H1 (cell line): ENCODE results near the gene AMPH. TPM values are rescaled to one million over a fixed set of nuclear protein-coding genes. Genes with fewer than 3 reads are reported as not detected.

Source experiments
- CTCF ChIA-PET: fragments of 300-600 bp; sonication (Branson Sonifier 250); formaldehyde crosslinking; loops from one replicate; lab custom pipeline; 2021; ENCODE audit not compliant: partially characterized antibody; lab: Charles Lee
- POLR2A ChIA-PET: fragments of 300-600 bp; sonication (Branson Sonifier 250); formaldehyde crosslinking; loops from one replicate; lab custom pipeline; 2021; ENCODE audit warnings: inconsistent platforms; ENCODE audit not compliant: partially characterized antibody; lab: Charles Lee
- DNase-seq, 2 experiments: peaks; one replicate each; pipeline versions ENCODE4 v3.0.0 to v3.0.0-alpha.2; 2010 to 2022; ENCODE audit warnings: low spot score in 2 of 2, low read depth in 1 of 2, mixed read lengths in 1 of 2
- FAIRE-seq: peaks from 2 replicates; lab custom pipeline; 2011; peaks lifted over from hg19 to GRCh38; lab: Jason Lieb, UNC
- H2AFZ ChIP-seq: 2 replicates; pipeline ENCODE4 v1.8.1; 2012; ENCODE audit warnings: low read length, inconsistent platforms
- H2AK5ac ChIP-seq: 2 replicates; pipeline ENCODE4 v1.6.1; 2013; ENCODE audit warnings: low read depth, low read length
- H2BK120ac ChIP-seq: replicated peaks from 2 replicates; pipeline ENCODE3; 2013; ENCODE audit warnings: low read depth, low read length, inconsistent platforms
- H2BK12ac ChIP-seq: 2 replicates; pipeline ENCODE4 v1.6.1; 2013; ENCODE audit warnings: low read depth, low read length
- H2BK15ac ChIP-seq: 2 replicates; pipeline ENCODE4 v1.6.1; 2013; ENCODE audit warnings: low read length
- H2BK20ac ChIP-seq: 2 replicates; pipeline ENCODE4 v1.6.1; 2013; ENCODE audit warnings: low read length
- H2BK5ac ChIP-seq: 2 replicates; pipeline ENCODE4 v1.6.1; 2013; ENCODE audit warnings: low read depth, low read length
- H3K14ac ChIP-seq: 2 replicates; pipeline ENCODE4 v1.6.1; 2013; ENCODE audit warnings: inconsistent platforms; ENCODE audit not compliant: insufficient read length
- H3K18ac ChIP-seq: 2 replicates; pipeline ENCODE4 v1.6.1; 2013; ENCODE audit warnings: low read length; ENCODE audit errors: extremely low read depth
- H3K23ac ChIP-seq: 2 replicates; pipeline ENCODE4 v1.6.1; 2013; ENCODE audit warnings: inconsistent platforms; ENCODE audit not compliant: insufficient read length
- H3K23me2 ChIP-seq: 2 replicates; pipeline ENCODE4 v1.6.1; 2013; ENCODE audit warnings: low read depth, low read length
- H3K27ac ChIP-seq: 2 replicates; pipeline ENCODE4 v1.6.1; 2011; ENCODE audit warnings: low read depth, low read length, inconsistent platforms
- H3K27me3 ChIP-seq, 4 experiments: replicated peaks in 1 of 4; 1 replicate in 1 of 4; 2 replicates in 3 of 4; pipeline versions ENCODE4 v1.6.1 to v1.8.1; 2011 to 2013; ENCODE audit warnings: low read length in 3 of 4, mild to moderate bottlenecking in 3 of 4, inconsistent platforms in 2 of 4, mixed read lengths in 2 of 4, moderate library complexity in 1 of 4; ENCODE audit not compliant: control insufficient read depth in 3 of 4, insufficient read depth in 3 of 4; ENCODE audit errors: extremely low read depth in 1 of 4
- H3K36me3 ChIP-seq, 4 experiments: 2 replicates each; pipeline versions ENCODE4 v1.6.1 to v1.8.1; 2011 to 2013; ENCODE audit warnings: mild to moderate bottlenecking in 4 of 4, low read length in 3 of 4, moderate library complexity in 2 of 4, control low read depth in 1 of 4, inconsistent platforms in 1 of 4; ENCODE audit not compliant: insufficient read depth in 4 of 4, control insufficient read depth in 2 of 4
- H3K4ac ChIP-seq: replicated peaks from 2 replicates; pipeline ENCODE3; 2013; ENCODE audit warnings: low read length, low read depth, mixed read lengths, inconsistent platforms; ENCODE audit not compliant: insufficient read length
- H3K4me1 ChIP-seq, 4 experiments: replicated peaks in 1 of 4; 1 replicate in 1 of 4; 2 replicates in 3 of 4; pipeline versions ENCODE4 v1.6.1 to v1.8.1; 2011 to 2013; ENCODE audit warnings: low read length in 3 of 4, inconsistent platforms in 2 of 4, mixed read lengths in 1 of 4; ENCODE audit not compliant: insufficient read depth in 4 of 4, control insufficient read depth in 3 of 4
- H3K4me2 ChIP-seq, 2 experiments: 2 replicates each; pipeline versions ENCODE4 v1.6.1 to v1.8.1; 2011 to 2013; ENCODE audit warnings: low read depth in 2 of 2, low read length in 2 of 2, control low read depth in 1 of 2, inconsistent platforms in 1 of 2, mild to moderate bottlenecking in 1 of 2; ENCODE audit not compliant: insufficient read depth in 1 of 2
- H3K4me3 ChIP-seq, 4 experiments: fragments of 200-600, 300-600 bp in 1 of 4; sonication (generic), shearing (Covaris generic), sonication (Bioruptor Twin) in 1 of 4; 2 replicates each; pipeline versions ENCODE4 v1.5.1 to v1.8.1; 2011 to 2016; ENCODE audit warnings: low read length in 4 of 4, low read depth in 3 of 4, control low read depth in 2 of 4, inconsistent platforms in 2 of 4, mild to moderate bottlenecking in 2 of 4, mixed read lengths in 1 of 4, moderate library complexity in 1 of 4; ENCODE audit not compliant: insufficient read depth in 2 of 4; ENCODE audit errors: extremely low read depth in 1 of 4
- H3K56ac ChIP-seq: replicated peaks from 2 replicates; pipeline ENCODE3; 2013; ENCODE audit warnings: low read depth, mild to moderate bottlenecking, mixed read lengths, low read length, inconsistent platforms; ENCODE audit not compliant: insufficient read length
- H3K79me1 ChIP-seq: 2 replicates; pipeline ENCODE4 v1.6.1; 2013; ENCODE audit warnings: low read depth, low read length, control low read depth
- H3K79me2 ChIP-seq, 2 experiments: 2 replicates each; pipeline versions ENCODE4 v1.6.1 to v1.8.1; 2012 to 2013; ENCODE audit warnings: low read length in 2 of 2, mild to moderate bottlenecking in 2 of 2, inconsistent platforms in 1 of 2; ENCODE audit not compliant: insufficient read depth in 2 of 2, control insufficient read depth in 1 of 2
- H3K9ac ChIP-seq, 4 experiments: replicated peaks in 1 of 4; 1 replicate in 1 of 4; 2 replicates in 3 of 4; pipeline versions ENCODE4 v1.6.1 to v1.8.1; 2011 to 2013; ENCODE audit warnings: low read depth in 3 of 4, low read length in 3 of 4, control low read depth in 2 of 4, mild to moderate bottlenecking in 2 of 4, moderate library complexity in 2 of 4, inconsistent platforms in 1 of 4; ENCODE audit errors: extremely low read depth in 1 of 4
- H3K9me3 ChIP-seq, 2 experiments: 2 replicates each; pipeline versions ENCODE4 v1.6.1 to v1.8.1; 2012 to 2013; ENCODE audit warnings: mild to moderate bottlenecking in 2 of 2, moderate library complexity in 2 of 2, control low read depth in 1 of 2, inconsistent platforms in 1 of 2, low read depth in 1 of 2, low read length in 1 of 2, mixed read lengths in 1 of 2; ENCODE audit not compliant: insufficient read depth in 2 of 2
- H4K20me1 ChIP-seq, 2 experiments: replicated peaks in 1 of 2; 2 replicates each; pipeline versions ENCODE3 to v1.8.1; 2011 to 2013; ENCODE audit warnings: inconsistent platforms in 2 of 2, low read length in 2 of 2, mild to moderate bottlenecking in 1 of 2; ENCODE audit not compliant: insufficient read depth in 2 of 2, control insufficient read depth in 1 of 2
- H4K5ac ChIP-seq: 2 replicates; pipeline ENCODE4 v1.6.1; 2013; ENCODE audit warnings: low read length, low read depth, mixed read lengths, inconsistent platforms; ENCODE audit not compliant: insufficient read length
- H4K8ac ChIP-seq: 2 replicates; pipeline ENCODE4 v1.8.0; 2013; ENCODE audit warnings: mild to moderate bottlenecking, moderate library complexity, low read length, inconsistent platforms; ENCODE audit not compliant: insufficient read depth; ENCODE audit errors: extremely low read depth
- H4K91ac ChIP-seq: replicated peaks from 2 replicates; pipeline ENCODE3; 2013; ENCODE audit warnings: low read length, mixed read lengths, inconsistent platforms; ENCODE audit not compliant: insufficient read length
- CBX5 ChIP-seq: fragments of 300-800, 300-1000 bp; sonication (generic); IDR thresholded peaks from 2 replicates; pipeline ENCODE4 v1.7.1; 2016; ENCODE audit warnings: antibody characterized with exemption, low read length, low read depth
- CEBPB ChIP-seq: IDR thresholded peaks from 2 replicates; pipeline ENCODE4 v1.6.1; 2012; ENCODE audit warnings: low read depth, low read length
- CHD1 ChIP-seq: IDR thresholded peaks from 2 replicates; pipeline ENCODE4 v1.6.1; 2012; ENCODE audit warnings: low read depth, low read length, improper control_type of control experiment
- CTBP2 ChIP-seq: IDR thresholded peaks from 2 replicates; pipeline ENCODE4 v1.7.0; 2011; ENCODE audit warnings: borderline replicate concordance, mild to moderate bottlenecking, moderate library complexity, mixed read lengths, low read length; ENCODE audit not compliant: insufficient read depth, insufficient read length
- FOSL1 ChIP-seq: IDR thresholded peaks from 2 replicates; pipeline ENCODE4 v1.6.1; 2011; ENCODE audit warnings: mild to moderate bottlenecking, low read depth, low read length, moderate library complexity; ENCODE audit not compliant: insufficient read depth
- HDAC6 ChIP-seq: IDR thresholded peaks from one replicate; pipeline ENCODE4 v1.7.1; 2012; ENCODE audit warnings: low read depth, mild to moderate bottlenecking, inconsistent platforms, low read length, moderate library complexity
- KDM5A ChIP-seq: fragments of 200-600 bp; IDR thresholded peaks from 2 replicates; pipeline ENCODE4 v1.7.1; 2012; ENCODE audit warnings: mild to moderate bottlenecking, low read length, inconsistent platforms, mixed read lengths
- POLR2A ChIP-seq, 2 experiments: IDR thresholded peaks; 1 replicate in 1 of 2; 2 replicates in 1 of 2; pipeline ENCODE4 v1.6.1; 2011; ENCODE audit warnings: low read depth in 2 of 2, low read length in 2 of 2, mild to moderate bottlenecking in 2 of 2; ENCODE audit errors: control extremely low read depth in 1 of 2
- SAP30 ChIP-seq: fragments of 300-600 bp; sonication (generic); IDR thresholded peaks from 2 replicates; pipeline ENCODE4 v1.7.1; 2012; ENCODE audit warnings: low read length, moderate library complexity, mild to moderate bottlenecking, inconsistent platforms; ENCODE audit not compliant: insufficient read depth, insufficient replicate concordance
- SIN3A ChIP-seq, 2 experiments: IDR thresholded peaks in 1 of 2; conservative IDR thresholded peaks in 1 of 2; 2 replicates each; pipeline ENCODE4 v1.6.1; 2011 to 2012; ENCODE audit warnings: low read length in 2 of 2, improper control_type of control experiment in 1 of 2, low read depth in 1 of 2, mild to moderate bottlenecking in 1 of 2
- SP4 ChIP-seq: IDR thresholded peaks from 2 replicates; pipeline ENCODE4 v1.6.1; 2012; ENCODE audit warnings: low read length, inconsistent platforms
- WGBS, 2 experiments: shearing (Covaris generic) in 1 of 2; methylation state at CpG; one replicate each; pipeline versions ENCODE4 v1.1.6 to v1.1.7; 2013 to 2015; ENCODE audit warnings: low lambda C conversion rate in 2 of 2, mixed read lengths in 2 of 2, inconsistent platforms in 1 of 2, low coverage in 1 of 2, missing lambda C conversion rate in 1 of 2; ENCODE audit not compliant: insufficient replicate concordance in 2 of 2, insufficient coverage in 1 of 2, insufficient read length in 1 of 2; ENCODE audit errors: extremely low coverage in 1 of 2, missing lambda C conversion rate in 1 of 2; 5-methylcytosine and 5-hydroxymethylcytosine counted together
- polyA plus RNA-seq, 7 experiments: library from polyadenylated mRNA; depleted of rRNA in 3 of 7; stranded (reverse) in 5 of 7; unstranded in 2 of 7; fragments of >200 nt in 5 of 7; fragments of 200-250 nt in 2 of 7; gene quantifications; 1 replicate in 5 of 7; 2 replicates in 1 of 7; 4 replicates in 1 of 7; pipeline versions ENCODE4 v1.2.1 to v1.2.3, GENCODE V29; 2011 to 2013; ENCODE audit warnings: missing spikeins in 2 of 7, mixed read lengths in 2 of 7
- total RNA-seq: library from RNA; stranded (reverse); fragmentation: NEBNext Ultra II Directional; extraction: Animal tissue kit (Norgen Biotek cat#: 25700); gene quantifications from 2 replicates; pipeline ENCODE4 v1.2.1, GENCODE V29; 2021
- TF ChIP-seq, protein P1 (sequence below): IDR thresholded peaks from 2 replicates; pipeline ENCODE4 v1.6.1; 2011; ENCODE audit warnings: low read length, improper control_type of control experiment

AMPH gene
- total and polyA plus RNA-seq, 2 of the 8 experiments (the other 6 are each of a cell fraction or from before 2014, with no cell fraction given): 7.3 to 12.2 TPM

GRCh38 chr7:38585572-38586354, 45.4 kb downstream of the AMPH start:
- Histone ChIP-seq H2AK5ac (no peak overlapping the region), H2BK5ac (no peak overlapping the region), H3K9ac (no peak overlapping the region), H4K5ac (no peak overlapping the region), H2BK12ac (no peak overlapping the region), H4K8ac (no peak overlapping the region), H3K4me2 (no peak overlapping the region), H3K14ac (no peak overlapping the region), H2AFZ (no peak overlapping the region), H2BK120ac (no peak overlapping the region), H3K79me1 (no peaks in the 10 kb centered on the region), H4K91ac (no peak overlapping the region), H4K20me1 (no peaks in the 10 kb centered on the region), H3K56ac (no peak overlapping the region), H3K4ac (no peak overlapping the region), H3K79me2 (no peaks in the 10 kb centered on the region), H3K9me3 (no peaks in the 10 kb centered on the region), H3K4me3 (no peak overlapping the region), H3K27me3 (no peaks in the 10 kb centered on the region), H3K4me1 (no peaks in the 10 kb centered on the region), H2BK20ac (no peak overlapping the region), H3K18ac (no peak overlapping the region), H3K23me2 (no peaks in the 10 kb centered on the region), H3K36me3 (no peaks in the 10 kb centered on the region), H3K23ac (no peak overlapping the region), H3K27ac (no peak overlapping the region), H2BK15ac (no peak overlapping the region)
- WGBS, 2 experiments: 93% methylated on average over 6 of the region's 6 CpGs; no CpG with 5 or more reads in 1 of the 2 experiments
- POLR2A ChIA-PET: no interaction called here
- CTCF ChIA-PET: interaction anchor here (1.1 kb wide), 1 partner anchor 9 kb away, joined by 3 read pairs; no protein-coding TSS in a partner anchor
- DNase-seq (no peak), FAIRE-seq (no peak)
- no peak for TF ChIP-seq CTBP2
- TF ChIP-seq SAP30: no peak
- TF ChIP-seq HDAC6: no peak
- TF ChIP-seq CBX5: no peak
- no peak for TF ChIP-seq SIN3A (conservative IDR thresholded peaks at IDR 0.05 in 1 of 2, IDR thresholded peaks at IDR 0.05 in 1 of 2; ENCODE audit: low read depth in 1 of 2, low read length in 2 of 2)
- TF ChIP-seq, protein P1, sequence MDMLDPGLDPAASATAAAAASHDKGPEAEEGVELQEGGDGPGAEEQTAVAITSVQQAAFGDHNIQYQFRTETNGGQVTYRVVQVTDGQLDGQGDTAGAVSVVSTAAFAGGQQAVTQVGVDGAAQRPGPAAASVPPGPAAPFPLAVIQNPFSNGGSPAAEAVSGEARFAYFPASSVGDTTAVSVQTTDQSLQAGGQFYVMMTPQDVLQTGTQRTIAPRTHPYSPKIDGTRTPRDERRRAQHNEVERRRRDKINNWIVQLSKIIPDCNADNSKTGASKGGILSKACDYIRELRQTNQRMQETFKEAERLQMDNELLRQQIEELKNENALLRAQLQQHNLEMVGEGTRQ: no peak
- TF ChIP-seq POLR2A (IDR thresholded peaks at IDR 0.05; ENCODE audit: control extremely low read depth in 1 of 2, low read depth in 2 of 2, low read length in 2 of 2): no peak
- no peak for TF ChIP-seq CEBPB
- TF ChIP-seq SP4: no peak
- no peak for TF ChIP-seq KDM5A
- no peak for TF ChIP-seq CHD1
- no peak for TF ChIP-seq FOSL1
